CD4-positive, alpha-beta T cell treated with Interleukin-4 for 4 hours (primary cell): ENCODE measurements around the gene SPDYE8.
A peak's percentile ranks its signal among the peaks of the same experiment; 100 is the strongest.
"Not testable (repeated sequence)": the region's sequence is repeated elsewhere in the genome, so short reads cannot be mapped to it uniquely, and the experiment has no call there.

Experiments used
- DNase-seq: peaks from one replicate; pipeline ENCODE4 v3.0.0-alpha.2; 2020

SPDYE8 gene, protein sequence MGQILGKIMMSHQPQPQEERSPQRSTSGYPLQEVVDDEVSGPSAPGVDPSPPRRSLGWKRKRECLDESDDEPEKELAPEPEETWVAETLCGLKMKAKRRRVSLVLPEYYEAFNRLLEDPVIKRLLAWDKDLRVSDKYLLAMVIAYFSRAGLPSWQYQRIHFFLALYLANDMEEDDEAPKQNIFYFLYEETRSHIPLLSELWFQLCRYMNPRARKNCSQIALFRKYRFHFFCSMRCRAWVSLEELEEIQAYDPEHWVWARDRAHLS

GRCh38 chr7:73029666-73030065, at the start of gene SPDYE8:
SPDYE8 (minus strand) TSS chr7:73029766; CDS start chr7:73027966, 1,800 bp downstream.
- not testable (repeated sequence) for DNase-seq

GRCh38 chr7:73057811-73058210, 28.2 kb upstream of the SPDYE8 start, which contains the start of gene SPDYE11:
SPDYE11 (minus strand) TSS chr7:73057911; CDS start chr7:73056111, 1,800 bp downstream.
- DNase-seq: not testable (repeated sequence)

DNA sequence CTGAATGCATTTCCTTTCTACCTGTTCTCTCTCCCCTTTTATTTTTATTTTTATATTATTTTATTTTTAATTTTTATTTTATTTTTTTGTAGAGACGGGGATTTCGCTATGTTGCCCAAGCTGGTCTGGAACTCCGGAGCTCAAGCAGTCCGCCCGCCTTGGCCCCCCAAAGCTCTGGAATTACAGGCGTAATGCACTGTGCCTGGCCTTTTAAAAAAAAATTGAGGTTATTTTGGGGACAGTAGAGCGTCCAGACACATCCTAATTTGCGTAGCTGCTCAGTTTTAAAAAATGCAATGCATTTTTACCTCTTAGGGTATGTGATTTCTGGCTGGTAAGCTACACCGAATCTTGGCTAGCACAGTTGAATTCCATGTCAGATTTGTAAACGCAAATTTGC, 23.1 kb downstream of the SPDYE8 start:
- DNase-seq: not testable (repeated sequence)

GRCh38 chr7:73005693-73006447, 23.7 kb downstream of the SPDYE8 start:
- DNase-seq: peak; percentile 91

- DNase-seq: peak; percentile 62
These were observed 24.2 kb downstream of the SPDYE8 start for GRCh38 chr7:73005356-73005692.

- DNase-seq: not testable (repeated sequence)
These were observed 31.6 kb downstream of the SPDYE8 start for GRCh38 chr7:72997887-72998468.

DNA sequence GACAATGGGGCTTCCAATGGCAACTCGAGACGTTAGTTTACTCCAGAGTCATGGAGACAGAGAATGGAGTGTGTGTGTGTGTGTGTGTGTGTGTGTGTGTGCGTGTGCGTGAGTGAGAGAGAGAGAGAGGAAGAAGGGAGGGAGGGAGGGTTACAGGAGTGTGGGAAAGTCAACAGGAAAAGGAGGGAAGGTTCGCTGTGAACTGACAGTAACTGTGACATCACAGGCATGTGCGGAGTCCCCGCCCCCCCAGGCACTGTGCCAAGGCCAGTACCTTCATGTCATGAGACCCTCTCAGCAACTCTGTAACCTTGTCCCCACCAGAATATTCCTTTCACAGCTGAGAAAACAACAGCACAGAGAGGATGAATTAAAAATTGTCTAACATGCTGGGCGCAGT, 32.1 kb downstream of the SPDYE8 start:
- not testable (repeated sequence) for DNase-seq

- DNase-seq: not testable (repeated sequence)
These were observed 34.1 kb downstream of the SPDYE8 start for GRCh38 chr7:72995484-72995883.

DNA sequence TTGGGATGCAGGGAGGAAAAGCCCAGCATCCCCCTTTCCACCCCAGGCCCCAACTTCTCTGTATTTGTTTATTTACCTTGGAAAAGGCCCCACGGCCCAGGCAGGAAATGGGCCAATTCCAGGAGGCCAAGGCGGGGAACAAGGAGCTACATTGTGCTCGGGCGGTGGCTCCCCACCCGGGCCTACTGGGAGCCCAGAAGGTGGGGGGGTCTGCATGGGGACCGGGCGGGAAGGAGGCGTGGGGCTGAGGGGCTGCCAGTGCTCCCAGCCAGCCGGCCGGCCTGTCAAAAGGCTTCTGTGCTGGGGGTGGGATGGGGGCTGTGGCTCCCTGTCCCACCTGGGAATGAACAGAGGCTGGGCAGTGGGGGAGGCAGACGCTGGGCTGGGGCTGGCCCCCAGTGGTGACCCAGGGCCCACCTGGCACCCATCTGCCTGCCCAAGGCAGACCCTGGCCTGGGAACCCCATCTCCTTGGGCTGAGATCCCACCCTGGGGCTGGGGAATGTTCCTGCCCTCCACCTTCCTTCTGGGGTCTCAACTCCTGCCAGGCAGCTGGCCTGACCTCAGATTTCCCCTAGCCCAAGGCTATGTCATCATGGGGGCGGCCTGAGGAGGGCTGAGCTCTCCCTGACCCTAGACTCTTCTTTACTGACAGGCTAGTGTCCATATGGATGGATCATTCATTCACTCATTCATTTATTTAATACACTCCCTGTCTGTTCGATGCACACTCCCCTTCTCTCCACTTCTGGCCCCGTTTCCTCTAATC, 39.2 kb downstream of the SPDYE8 start:
- DNase-seq: not testable (repeated sequence)

GRCh38 chr7:72982084-72982483, 47.5 kb downstream of the SPDYE8 start:
- not testable (repeated sequence) for DNase-seq

GRCh38 chr7:72980382-72980781, 49.2 kb downstream of the SPDYE8 start:
- DNase-seq: not testable (repeated sequence)

DNA sequence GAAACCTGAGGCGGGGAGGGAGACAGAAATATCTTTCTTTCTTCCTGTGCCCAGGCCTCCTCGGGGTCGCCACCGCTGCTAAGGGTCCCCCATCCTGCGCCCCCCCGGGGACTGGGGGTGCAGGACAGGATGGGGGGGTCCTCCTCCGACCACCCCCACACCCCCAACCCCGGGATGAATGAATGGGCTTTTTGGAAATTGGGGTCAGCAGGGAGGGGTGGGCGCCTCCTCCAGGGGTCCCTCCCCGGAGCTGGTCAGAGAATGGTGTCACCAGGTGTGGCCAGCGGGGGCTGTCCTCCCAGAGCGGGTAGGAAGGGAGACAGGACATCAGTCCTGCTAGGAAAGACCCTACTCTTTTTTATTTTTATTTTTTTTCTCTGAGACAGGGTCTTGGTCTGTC, 53.1 kb downstream of the SPDYE8 start:
- not testable (repeated sequence) for DNase-seq

- DNase-seq: not testable (repeated sequence)
These were observed 53.8 kb downstream of the SPDYE8 start for GRCh38 chr7:72975656-72976286.

DNA sequence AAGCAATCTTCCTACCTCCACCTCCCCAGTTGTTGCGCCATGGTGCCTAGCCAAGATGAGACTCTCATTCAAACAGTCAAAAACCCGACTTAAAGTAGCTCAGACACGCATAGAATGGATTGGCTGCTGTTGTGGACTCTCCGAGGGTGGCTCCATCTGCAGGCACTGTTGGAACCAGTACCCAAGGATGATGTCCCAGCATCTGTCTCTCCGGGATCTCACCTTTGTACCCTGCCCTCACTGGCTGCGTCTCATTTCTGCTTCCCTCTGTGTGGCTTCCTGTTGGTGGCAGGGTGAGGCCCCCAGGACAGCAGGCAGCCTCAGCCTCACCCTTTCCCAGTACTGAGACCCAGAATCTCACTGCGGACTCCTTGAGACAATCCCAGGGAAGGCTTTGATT, 54.8 kb downstream of the SPDYE8 start:
- DNase-seq: not testable (repeated sequence)

- DNase-seq: not testable (repeated sequence)
These were observed 58.1 kb downstream of the SPDYE8 start for GRCh38 chr7:72971505-72971904.
